ENCODE data around the gene EYA3.
A peak's percentile ranks its signal among the peaks of the same experiment; 100 is the strongest.

EYA3 gene

DNA sequence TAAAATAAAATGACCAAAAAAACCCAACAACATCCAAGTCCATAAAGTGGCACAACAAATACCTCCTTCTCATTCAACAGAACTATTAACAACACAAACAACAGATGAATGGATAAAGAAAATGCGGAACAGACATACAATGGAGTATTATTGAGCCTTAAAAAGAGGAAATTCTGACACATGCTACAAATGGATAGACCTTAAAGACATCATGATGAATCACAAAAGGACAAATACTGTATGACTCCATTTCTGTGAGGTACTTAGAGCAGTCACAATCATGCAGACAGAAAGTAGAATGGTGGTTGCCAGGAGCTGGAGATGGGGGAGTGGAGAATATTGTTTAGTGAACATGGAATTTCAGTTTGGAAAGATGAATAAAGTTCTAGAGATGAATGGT lies 42.6 kb downstream of the EYA3 start:
- ChIA-PET POLR2A (no interaction called here), CTCF (no interaction called here)
- Histone ChIP-seq H3K4me3 (ENCODE audit: control insufficient read depth in 1 of 7, extremely low read depth in 1 of 7, insufficient read depth in 4 of 7, low read depth in 2 of 7, low read length in 6 of 7) (no peak overlapping the region), H3K36me3 (ENCODE audit: control insufficient read depth in 4 of 4, insufficient read depth in 4 of 4, low read length in 3 of 4) (peaks cover 10 to 27% (median 18%) of the 10 kb centered on the region in 4 experiments), H3K9me3 (ENCODE audit: control extremely low read depth in 1 of 5, control insufficient read depth in 4 of 5, insufficient read depth in 2 of 5, low read depth in 1 of 5, low read length in 4 of 5) (no peaks in the 10 kb centered on the region), H3K27ac (ENCODE audit: insufficient read depth in 1 of 2, low read depth in 1 of 2, low read length in 2 of 2, poor library complexity in 1 of 2, severe bottlenecking in 2 of 2) (no peak overlapping the region), H3K4me1 (ENCODE audit: control extremely low read depth in 1 of 4, control insufficient read depth in 4 of 4, insufficient read depth in 4 of 4, low read length in 3 of 4) (peaks cover 0 to 3% (median 0%) of the 10 kb centered on the region in 4 experiments), H3K27me3 (replicated peaks in 2 of 5; ENCODE audit: control insufficient read depth in 4 of 5, insufficient read depth in 5 of 5, low read length in 4 of 5) (no peaks in the 10 kb centered on the region)
- DNase-seq = no peak
- WGBS (ENCODE audit: insufficient coverage) = no CpG with 5 or more reads among the region's 1 CpG

DNA sequence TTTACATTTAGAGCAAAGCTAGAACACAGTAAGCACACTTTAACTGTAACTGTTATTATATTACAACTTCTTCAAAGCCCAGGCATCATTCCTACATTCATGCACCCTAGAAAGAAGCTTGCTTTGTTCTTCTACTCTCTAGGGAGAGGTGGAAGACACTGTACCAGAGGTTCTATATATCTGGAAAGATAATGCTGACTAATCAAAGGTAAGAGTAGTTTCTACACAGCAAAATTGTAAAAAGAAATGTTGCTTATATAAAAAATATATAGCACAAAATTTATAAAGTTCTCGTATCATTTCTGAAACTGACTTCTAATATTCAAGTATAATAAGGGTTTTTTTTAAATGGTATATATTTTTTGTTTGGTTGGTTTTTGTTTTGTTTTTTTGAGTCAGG lies 44.0 kb downstream of the EYA3 start:
- peaks cover 0 to 3% (median 0%) of the 10 kb centered on the region in 4 experiments for H3K4me1 ChIP-seq (ENCODE audit: control extremely low read depth in 1 of 4, control insufficient read depth in 4 of 4, insufficient read depth in 4 of 4, low read length in 3 of 4)
- H3K36me3 ChIP-seq (ENCODE audit: control insufficient read depth in 4 of 4, insufficient read depth in 4 of 4, low read length in 3 of 4) = peaks cover 10 to 33% (median 19%) of the 10 kb centered on the region in 4 experiments
- H3K27ac ChIP-seq (ENCODE audit: insufficient read depth in 1 of 2, low read depth in 1 of 2, low read length in 2 of 2, poor library complexity in 1 of 2, severe bottlenecking in 2 of 2) = no peak overlapping the region
- POLR2A ChIA-PET = no interaction called here
- no peaks in the 10 kb centered on the region for H3K9me3 ChIP-seq (ENCODE audit: control extremely low read depth in 1 of 5, control insufficient read depth in 4 of 5, insufficient read depth in 2 of 5, low read depth in 1 of 5, low read length in 4 of 5)
- CTCF ChIA-PET = no interaction called here
- H3K4me3 ChIP-seq (ENCODE audit: control insufficient read depth in 1 of 7, extremely low read depth in 1 of 7, insufficient read depth in 4 of 7, low read depth in 2 of 7, low read length in 6 of 7) = no peak overlapping the region
- DNase-seq = no peak
- H3K27me3 ChIP-seq (replicated peaks in 2 of 5; ENCODE audit: control insufficient read depth in 4 of 5, insufficient read depth in 5 of 5, low read length in 4 of 5) = no peaks in the 10 kb centered on the region
- WGBS (ENCODE audit: insufficient coverage) = no CpG with 5 or more reads among the region's 1 CpG

DNA sequence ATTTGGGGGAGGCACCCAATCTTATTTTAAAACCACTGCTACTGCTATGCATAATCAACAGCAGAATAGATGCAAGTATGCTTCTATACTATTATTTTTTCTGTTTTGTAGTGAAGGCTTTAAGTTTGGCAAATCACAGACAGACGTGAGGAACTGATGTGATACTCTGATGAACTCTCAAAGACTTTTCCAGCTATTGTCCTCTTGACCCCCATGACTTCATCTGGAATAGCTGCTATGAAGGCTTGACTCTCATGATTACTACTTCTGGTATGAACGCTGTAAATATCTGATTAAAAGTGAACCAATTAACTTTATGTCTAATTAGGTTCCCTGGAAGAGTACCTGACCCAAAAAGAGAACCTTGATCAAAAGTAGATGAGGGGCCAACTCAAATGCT lies 49.1 kb downstream of the EYA3 start:
- peaks cover 11 to 33% (median 17%) of the 10 kb centered on the region in 4 experiments for H3K36me3 ChIP-seq (ENCODE audit: control insufficient read depth in 4 of 4, insufficient read depth in 4 of 4, low read length in 3 of 4)
- ChIA-PET CTCF (no interaction called here), POLR2A (interaction anchor here (0.6 kb wide), 1 partner anchor 25 kb away, joined by 4 read pairs; no protein-coding TSS in a partner anchor)
- no peak overlapping the region for H3K4me3 ChIP-seq (ENCODE audit: control insufficient read depth in 1 of 7, extremely low read depth in 1 of 7, insufficient read depth in 4 of 7, low read depth in 2 of 7, low read length in 6 of 7)
- no peaks in the 10 kb centered on the region for H3K4me1 ChIP-seq (ENCODE audit: control extremely low read depth in 1 of 4, control insufficient read depth in 4 of 4, insufficient read depth in 4 of 4, low read length in 3 of 4)
- no peaks in the 10 kb centered on the region for H3K27me3 ChIP-seq (replicated peaks in 2 of 5; ENCODE audit: control insufficient read depth in 4 of 5, insufficient read depth in 5 of 5, low read length in 4 of 5)
- H3K27ac ChIP-seq (ENCODE audit: insufficient read depth in 1 of 2, low read depth in 1 of 2, low read length in 2 of 2, poor library complexity in 1 of 2, severe bottlenecking in 2 of 2) = no peak overlapping the region
- no peak for DNase-seq
- H3K9me3 ChIP-seq (ENCODE audit: control extremely low read depth in 1 of 5, control insufficient read depth in 4 of 5, insufficient read depth in 2 of 5, low read depth in 1 of 5, low read length in 4 of 5) = no peaks in the 10 kb centered on the region
- WGBS (ENCODE audit: insufficient coverage) = 100% methylated on average over 1 of the region's 2 CpGs

DNA sequence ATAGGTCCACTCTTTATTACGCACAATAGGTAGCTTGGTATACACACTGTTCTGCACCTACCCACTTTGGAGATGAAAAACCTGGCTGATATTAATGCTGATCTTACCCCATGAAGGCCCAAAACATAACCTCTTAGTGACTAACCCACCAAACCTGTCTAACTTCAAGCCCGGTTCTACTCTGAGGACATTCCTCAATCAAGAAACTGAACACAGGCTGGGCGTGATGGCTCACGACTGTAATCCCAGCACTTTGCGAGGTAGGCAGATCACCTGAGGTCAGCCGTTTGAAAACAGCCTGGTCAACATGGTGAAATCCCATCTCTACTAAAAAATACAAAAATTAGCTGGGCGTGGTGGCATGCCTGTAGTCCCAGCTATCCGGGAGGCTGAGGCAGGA lies 50.5 kb downstream of the EYA3 start:
- Histone ChIP-seq H3K4me3 (ENCODE audit: control insufficient read depth in 1 of 7, extremely low read depth in 1 of 7, insufficient read depth in 4 of 7, low read depth in 2 of 7, low read length in 6 of 7) (no peak overlapping the region), H3K27ac (ENCODE audit: insufficient read depth in 1 of 2, low read depth in 1 of 2, low read length in 2 of 2, poor library complexity in 1 of 2, severe bottlenecking in 2 of 2) (no peak overlapping the region), H3K4me1 (ENCODE audit: control extremely low read depth in 1 of 4, control insufficient read depth in 4 of 4, insufficient read depth in 4 of 4, low read length in 3 of 4) (no peaks in the 10 kb centered on the region), H3K9me3 (ENCODE audit: control extremely low read depth in 1 of 5, control insufficient read depth in 4 of 5, insufficient read depth in 2 of 5, low read depth in 1 of 5, low read length in 4 of 5) (no peaks in the 10 kb centered on the region), H3K27me3 (replicated peaks in 2 of 5; ENCODE audit: control insufficient read depth in 4 of 5, insufficient read depth in 5 of 5, low read length in 4 of 5) (no peaks in the 10 kb centered on the region), H3K36me3 (ENCODE audit: control insufficient read depth in 4 of 4, insufficient read depth in 4 of 4, low read length in 3 of 4) (peaks cover 11 to 34% (median 17%) of the 10 kb centered on the region in 4 experiments)
- 100% methylated on average over 7 of the region's 8 CpGs for WGBS (ENCODE audit: insufficient coverage)
- ChIA-PET CTCF (interaction anchor here (0.6 to 1.4 kb wide), 3 partner anchors 19 to 171 kb away, joined by 3 read pairs; no protein-coding TSS in a partner anchor), POLR2A (no interaction called here)
- DNase-seq = no peak

DNA sequence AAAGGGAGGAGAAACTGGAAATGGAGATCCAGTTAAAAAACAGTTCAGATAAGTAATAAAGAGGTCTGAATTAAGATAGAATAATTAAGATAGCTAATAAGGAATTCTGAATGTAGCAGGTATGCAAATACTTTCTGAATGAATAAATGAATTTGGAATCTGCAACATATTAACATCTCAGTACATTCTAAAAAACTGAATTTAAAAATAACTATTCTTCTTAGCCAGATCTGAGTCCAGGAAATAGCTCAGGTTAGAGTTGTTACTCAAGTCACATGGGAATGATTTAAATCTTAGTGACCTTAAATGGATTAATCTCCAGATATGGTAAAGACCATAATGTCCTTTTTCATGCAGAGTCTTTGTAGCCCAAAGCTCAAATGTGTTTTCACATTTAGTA lies 51.2 kb downstream of the EYA3 start:
- ChIA-PET POLR2A (interaction anchor here (0.6 kb wide), 1 partner anchor 225 kb away, joined by 5 read pairs; no protein-coding TSS in a partner anchor), CTCF (interaction anchor here (0.6 to 1.4 kb wide), 6 partner anchors 18 to 169 kb away, joined by 3 read pairs; no protein-coding TSS in a partner anchor)
- H3K27ac ChIP-seq (ENCODE audit: insufficient read depth in 1 of 2, low read depth in 1 of 2, low read length in 2 of 2, poor library complexity in 1 of 2, severe bottlenecking in 2 of 2) = no peak overlapping the region
- H3K9me3 ChIP-seq (ENCODE audit: control extremely low read depth in 1 of 5, control insufficient read depth in 4 of 5, insufficient read depth in 2 of 5, low read depth in 1 of 5, low read length in 4 of 5) = no peaks in the 10 kb centered on the region
- DNase-seq = no peak
- peaks cover 8 to 31% (median 15%) of the 10 kb centered on the region in 4 experiments for H3K36me3 ChIP-seq (ENCODE audit: control insufficient read depth in 4 of 4, insufficient read depth in 4 of 4, low read length in 3 of 4)
- no peaks in the 10 kb centered on the region for H3K4me1 ChIP-seq (ENCODE audit: control extremely low read depth in 1 of 4, control insufficient read depth in 4 of 4, insufficient read depth in 4 of 4, low read length in 3 of 4)
- H3K27me3 ChIP-seq (replicated peaks in 2 of 5; ENCODE audit: control insufficient read depth in 4 of 5, insufficient read depth in 5 of 5, low read length in 4 of 5) = no peaks in the 10 kb centered on the region
- no peak overlapping the region for H3K4me3 ChIP-seq (ENCODE audit: control insufficient read depth in 1 of 7, extremely low read depth in 1 of 7, insufficient read depth in 4 of 7, low read depth in 2 of 7, low read length in 6 of 7)

DNA sequence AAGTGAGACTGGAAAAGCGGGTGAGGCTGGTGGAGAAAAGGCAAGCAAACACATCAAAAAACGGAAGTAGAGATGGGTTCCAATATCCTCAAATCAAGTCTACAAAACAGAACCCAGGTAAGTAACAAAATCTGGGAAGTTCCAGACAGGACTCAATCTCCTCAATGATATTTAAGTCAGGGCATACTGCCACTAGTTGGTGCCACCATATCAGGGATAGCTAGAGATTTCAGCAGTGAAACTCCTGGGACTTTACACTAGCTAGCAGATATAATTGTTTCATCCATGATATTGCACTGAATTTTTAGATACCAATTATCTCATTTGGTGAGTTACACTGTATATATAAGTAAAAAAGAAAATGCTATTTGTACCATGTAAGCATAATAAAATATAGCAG lies 52.0 kb downstream of the EYA3 start:
- H3K27me3 ChIP-seq (replicated peaks in 2 of 5; ENCODE audit: control insufficient read depth in 4 of 5, insufficient read depth in 5 of 5, low read length in 4 of 5) = no peaks in the 10 kb centered on the region
- CTCF ChIA-PET = interaction anchor here (0.9 to 1.4 kb wide), 6 partner anchors 15 to 170 kb away, joined by 3 to 4 read pairs (median 3); no protein-coding TSS in a partner anchor
- H3K4me3 ChIP-seq (ENCODE audit: control insufficient read depth in 1 of 7, extremely low read depth in 1 of 7, insufficient read depth in 4 of 7, low read depth in 2 of 7, low read length in 6 of 7) = no peak overlapping the region
- peak in 2 of 3 donors; percentile 7 to 18 for DNase-seq
- no CpG with 5 or more reads among the region's 2 CpGs for WGBS (ENCODE audit: insufficient coverage)
- POLR2A ChIA-PET = no interaction called here
- no peaks in the 10 kb centered on the region for H3K9me3 ChIP-seq (ENCODE audit: control extremely low read depth in 1 of 5, control insufficient read depth in 4 of 5, insufficient read depth in 2 of 5, low read depth in 1 of 5, low read length in 4 of 5)
- H3K27ac ChIP-seq (ENCODE audit: insufficient read depth in 1 of 2, low read depth in 1 of 2, low read length in 2 of 2, poor library complexity in 1 of 2, severe bottlenecking in 2 of 2) = peak overlapping the region in 1 of 2 experiments; percentile 10
- H3K36me3 ChIP-seq (ENCODE audit: control insufficient read depth in 4 of 4, insufficient read depth in 4 of 4, low read length in 3 of 4) = peaks cover 8 to 25% (median 14%) of the 10 kb centered on the region in 4 experiments
- H3K4me1 ChIP-seq (ENCODE audit: control extremely low read depth in 1 of 4, control insufficient read depth in 4 of 4, insufficient read depth in 4 of 4, low read length in 3 of 4) = no peaks in the 10 kb centered on the region

DNA sequence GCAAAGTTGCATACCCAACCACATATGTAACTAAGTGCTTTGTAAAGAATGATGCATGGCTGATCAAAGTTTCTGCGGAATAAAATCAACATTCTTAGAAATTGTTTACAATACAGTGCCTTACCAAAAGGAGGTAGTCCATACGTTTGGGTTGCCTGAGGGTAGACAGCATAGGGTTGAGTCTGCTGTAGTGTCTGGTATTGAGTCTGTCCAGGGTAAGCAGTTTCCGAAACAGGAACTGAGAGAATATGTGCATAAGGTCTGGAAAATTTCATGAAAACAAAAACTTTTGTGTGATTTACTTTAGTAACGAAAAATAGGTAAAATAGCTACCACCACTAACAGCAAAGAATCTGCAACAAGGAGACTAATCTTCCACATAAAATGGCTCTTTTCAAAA lies 53.0 kb downstream of the EYA3 start:
- H3K36me3 ChIP-seq (ENCODE audit: control insufficient read depth in 4 of 4, insufficient read depth in 4 of 4, low read length in 3 of 4) = peaks cover 8 to 23% (median 12%) of the 10 kb centered on the region in 4 experiments
- no peaks in the 10 kb centered on the region for H3K4me1 ChIP-seq (ENCODE audit: control extremely low read depth in 1 of 4, control insufficient read depth in 4 of 4, insufficient read depth in 4 of 4, low read length in 3 of 4)
- no peak overlapping the region for H3K4me3 ChIP-seq (ENCODE audit: control insufficient read depth in 1 of 7, extremely low read depth in 1 of 7, insufficient read depth in 4 of 7, low read depth in 2 of 7, low read length in 6 of 7)
- H3K27me3 ChIP-seq (replicated peaks in 2 of 5; ENCODE audit: control insufficient read depth in 4 of 5, insufficient read depth in 5 of 5, low read length in 4 of 5) = no peaks in the 10 kb centered on the region
- ChIA-PET CTCF (interaction anchor here (1.0 kb wide), 1 partner anchor 174 kb away, joined by 3 read pairs; no protein-coding TSS in a partner anchor), POLR2A (no interaction called here)
- H3K27ac ChIP-seq (ENCODE audit: insufficient read depth in 1 of 2, low read depth in 1 of 2, low read length in 2 of 2, poor library complexity in 1 of 2, severe bottlenecking in 2 of 2) = no peak overlapping the region
- WGBS (ENCODE audit: insufficient coverage) = 100% methylated on average over 1 of the region's 4 CpGs
- no peaks in the 10 kb centered on the region for H3K9me3 ChIP-seq (ENCODE audit: control extremely low read depth in 1 of 5, control insufficient read depth in 4 of 5, insufficient read depth in 2 of 5, low read depth in 1 of 5, low read length in 4 of 5)
- DNase-seq = no peak
